HG02610 (cell line): ENCODE results near the gene RSPRY1.

Source experiments
- ATAC-seq: cut with Tn5 transposase; IDR thresholded peaks from one replicate; pipeline ENCODE4 v1.9.1; 2021; ENCODE audit warnings: mild to moderate bottlenecking, moderate library complexity; ENCODE audit not compliant: unreplicated experiment

RSPRY1 gene

DNA sequence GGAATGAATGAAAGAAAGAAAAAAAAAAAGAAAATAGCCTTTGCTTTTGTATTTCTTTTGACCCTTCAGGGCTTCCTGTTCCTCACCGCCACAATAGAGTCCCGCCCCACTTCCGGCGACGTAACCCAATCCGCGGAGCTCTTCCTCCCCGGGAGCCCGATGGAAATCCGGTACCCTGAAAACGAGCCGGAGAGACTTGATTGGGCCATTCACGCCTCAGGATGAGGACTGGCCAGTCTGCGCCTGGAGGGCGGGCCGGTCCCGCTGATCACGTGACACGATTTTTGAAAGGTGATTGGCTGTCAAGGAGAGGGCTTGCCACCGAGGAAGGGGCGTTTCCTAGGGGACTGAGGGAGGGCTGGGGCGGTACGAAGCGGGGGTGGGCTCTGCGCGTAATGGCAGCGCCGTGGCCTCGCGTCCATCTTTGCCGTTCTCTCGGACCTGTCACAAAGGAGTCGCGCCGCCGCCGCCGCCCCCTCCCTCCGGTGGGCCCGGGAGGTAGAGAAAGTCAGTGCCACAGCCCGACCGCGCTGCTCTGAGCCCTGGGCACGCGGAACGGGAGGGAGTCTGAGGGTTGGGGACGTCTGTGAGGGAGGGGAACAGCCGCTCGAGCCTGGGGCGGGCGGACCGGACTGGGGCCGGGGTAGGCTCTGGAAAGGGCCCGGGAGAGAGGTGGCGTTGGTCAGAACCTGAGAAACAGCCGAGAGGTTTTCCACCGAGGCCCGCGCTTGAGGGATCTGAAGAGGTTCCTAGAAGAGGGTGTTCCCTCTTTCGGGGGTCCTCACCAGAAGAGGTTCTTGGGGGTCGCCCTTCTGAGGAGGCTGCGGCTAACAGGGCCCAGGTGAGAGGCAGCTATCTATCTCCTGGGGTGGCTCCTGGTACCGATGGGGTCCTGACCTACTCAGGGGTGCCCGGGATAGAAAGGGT is at the start of gene RSPRY1, which contains the start of gene PSME3IP1:
Gene RSPRY1 (plus strand): TSS at position 385 of the 927 bp plus-strand sequence. CDS start 18,330 bp downstream, outside the sequence.
Gene PSME3IP1 (minus strand): TSS at position 95 of the 927 bp plus-strand sequence. CDS start 12,185 bp downstream, outside the sequence.
- peak; percentile 86 for ATAC-seq

- no peak for ATAC-seq
Observed at GRCh38 chr16:57137043-57137442, 49.1 kb upstream of the RSPRY1 start.

GRCh38 chr16:57137566-57138273 is 48.4 kb upstream of the RSPRY1 start:
- ATAC-seq = no peak

GRCh38 chr16:57138281-57138935 is 47.7 kb upstream of the RSPRY1 start:
- no peak for ATAC-seq

DNA sequence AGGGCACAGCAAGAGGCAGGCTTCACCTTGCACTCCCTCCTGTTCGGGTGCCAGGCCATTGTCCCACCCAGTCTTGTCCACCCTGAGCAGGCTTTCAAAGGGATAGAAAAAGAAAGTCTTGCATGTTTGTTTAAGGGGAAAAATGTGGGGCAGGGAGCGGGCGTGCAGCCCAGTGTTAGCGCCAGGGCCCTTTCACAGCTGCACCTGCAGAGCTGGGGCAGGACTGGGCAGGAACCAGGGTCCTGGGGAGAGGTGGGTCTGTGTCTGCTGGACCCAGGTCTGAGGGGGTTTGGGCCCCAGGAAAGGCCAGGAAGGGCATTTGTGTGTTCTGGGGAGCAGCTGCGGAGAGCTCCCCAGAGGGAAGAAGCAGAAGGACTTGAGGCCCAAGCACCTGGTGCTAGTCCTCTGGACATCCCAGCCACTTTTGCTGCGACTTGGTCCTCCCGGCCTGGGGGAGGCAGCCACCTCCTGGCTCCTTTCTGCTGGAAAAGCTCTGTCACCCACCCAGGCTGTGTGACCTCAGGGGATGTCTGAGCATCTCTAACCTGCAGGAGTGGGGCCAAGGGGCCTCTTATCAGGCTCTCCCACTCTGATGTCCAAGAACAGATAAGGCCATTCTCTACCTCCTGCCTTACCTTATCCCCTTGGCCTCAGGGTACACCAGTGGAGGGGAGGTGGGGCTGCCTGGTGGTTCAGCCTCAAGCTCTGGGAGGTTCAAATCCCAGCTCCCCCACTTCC is 45.0 kb upstream of the RSPRY1 start:
- no peak for ATAC-seq

- no peak for ATAC-seq
Observed at GRCh38 chr16:57141822-57142631, 44.1 kb upstream of the RSPRY1 start.

DNA sequence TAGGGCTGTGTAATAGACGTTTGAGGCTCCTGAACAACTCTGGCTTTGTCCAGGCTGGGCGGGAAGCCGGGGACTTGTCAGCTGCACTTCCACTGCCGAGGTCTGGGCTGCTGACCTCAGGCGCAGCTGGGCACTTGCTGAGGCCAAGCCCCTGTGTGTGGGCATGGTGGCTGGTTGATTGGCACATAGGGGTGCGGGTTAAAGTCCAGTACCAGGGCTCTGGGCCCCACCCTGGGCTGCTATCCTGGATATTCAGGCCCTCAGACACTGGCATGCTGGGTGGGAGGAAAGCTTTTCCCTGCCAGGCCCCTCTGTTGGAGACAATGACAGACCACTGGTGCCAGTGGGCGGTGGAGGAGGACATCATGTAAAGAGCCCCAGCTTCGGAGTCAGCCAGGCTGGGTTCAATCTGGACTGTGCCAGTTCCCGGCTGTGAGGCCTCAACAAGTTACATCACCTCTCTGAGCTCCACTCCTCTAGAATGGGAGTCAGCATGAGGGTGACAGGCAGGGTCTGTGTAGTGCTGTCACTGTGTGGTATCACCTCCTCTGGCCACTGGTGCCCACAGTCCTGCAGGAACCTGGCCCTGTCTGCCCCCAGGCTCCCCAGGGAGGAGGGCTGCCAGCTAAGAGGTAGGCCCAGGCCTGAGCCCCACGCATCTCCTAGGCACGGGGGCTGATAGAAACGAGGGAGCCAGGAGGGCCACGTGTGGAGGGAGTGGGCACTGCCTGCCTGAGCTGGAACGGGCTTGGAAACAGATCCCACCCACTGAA is 42.8 kb upstream of the RSPRY1 start:
- no peak for ATAC-seq

- ATAC-seq = no peak
Observed at GRCh38 chr16:57144027-57144426, 42.1 kb upstream of the RSPRY1 start.

DNA sequence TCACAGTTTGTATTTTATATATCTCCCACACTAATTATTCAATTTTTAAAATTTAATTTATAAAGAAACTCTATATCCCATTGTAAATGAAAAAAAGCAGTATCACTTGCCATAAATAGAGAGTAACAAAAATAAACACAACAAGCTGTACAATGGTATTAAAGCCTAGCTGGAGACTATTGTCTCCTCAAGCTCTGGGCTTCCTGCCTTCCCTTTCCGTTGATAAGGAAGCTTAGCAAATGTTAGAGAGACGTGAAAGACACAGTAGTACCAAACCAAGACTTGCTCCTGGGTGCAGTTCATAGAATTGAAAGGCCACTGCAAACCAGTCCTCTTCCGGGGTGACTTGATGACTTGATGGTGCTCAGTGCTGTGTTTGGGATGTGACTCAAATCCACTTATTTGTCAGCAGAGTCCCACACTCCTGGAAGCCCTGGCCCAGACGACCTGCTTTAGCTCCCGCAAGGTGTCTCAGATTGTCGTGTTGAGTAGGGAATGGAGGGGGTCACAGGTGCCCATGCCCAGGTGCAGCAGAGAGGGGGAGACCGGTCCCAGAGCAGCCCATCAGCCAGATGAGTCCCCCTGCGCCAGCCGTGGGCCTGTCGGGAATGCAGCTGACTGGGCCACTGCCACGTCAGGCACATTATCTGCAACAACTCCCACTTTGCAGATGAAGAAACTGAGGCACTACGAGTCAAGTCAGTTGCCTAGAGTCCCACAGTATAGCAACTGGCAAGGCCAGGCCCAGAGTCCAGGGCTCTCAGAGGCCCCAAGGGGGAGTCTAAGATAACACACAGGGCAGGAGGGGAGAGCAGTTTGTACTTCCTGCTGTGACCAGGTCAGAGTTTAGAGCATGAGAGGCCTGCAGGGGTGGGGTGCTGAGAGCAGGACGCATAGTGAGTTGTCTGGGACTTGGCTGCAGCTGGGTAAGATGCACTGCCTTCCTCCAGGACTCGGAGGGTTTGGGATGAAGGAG is 40.8 kb upstream of the RSPRY1 start:
- ATAC-seq = no peak

GRCh38 chr16:57146040-57146647 is 40.0 kb upstream of the RSPRY1 start:
- no peak for ATAC-seq

GRCh38 chr16:57146735-57147134 is 39.4 kb upstream of the RSPRY1 start:
- no peak for ATAC-seq

DNA sequence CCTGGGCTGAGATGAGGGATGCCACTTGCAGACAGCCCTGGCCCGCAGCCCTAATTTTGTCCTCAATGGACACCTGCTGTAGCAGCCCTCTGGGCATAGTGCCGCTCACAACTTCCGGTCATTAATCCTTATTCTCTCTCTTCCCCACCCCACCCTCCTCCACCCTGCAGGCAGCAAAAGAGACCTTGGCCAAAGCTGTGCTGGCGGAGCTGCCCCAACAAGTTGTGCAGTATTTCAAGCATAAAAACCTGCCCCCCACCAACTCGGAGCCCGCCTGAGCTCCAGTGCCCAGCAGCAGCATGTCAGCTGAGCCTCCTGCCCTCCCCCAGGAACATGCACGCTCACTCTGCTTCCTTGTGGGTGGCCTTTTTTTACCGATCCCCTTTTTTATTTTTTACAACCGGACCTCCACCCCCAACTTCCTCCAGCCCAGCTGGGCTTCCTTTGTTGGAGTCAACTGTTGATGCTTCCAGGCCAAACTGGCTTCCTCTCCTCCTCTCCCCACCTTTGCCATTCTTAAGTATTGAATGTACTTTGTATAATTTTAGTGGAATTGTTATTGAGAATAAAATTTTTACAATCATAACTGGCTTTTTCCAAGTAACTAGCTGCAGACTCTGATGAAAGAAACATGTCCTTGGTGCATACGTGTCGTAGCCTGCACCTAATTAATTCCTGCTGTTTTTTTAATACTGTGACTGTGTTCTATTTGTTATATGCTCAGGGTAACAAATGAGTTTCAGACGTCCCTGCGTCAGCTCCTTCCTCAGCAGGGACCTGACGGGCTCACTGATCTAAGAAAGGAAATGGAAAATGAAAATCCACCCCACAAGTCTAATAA is 38.5 kb upstream of the RSPRY1 start:
- ATAC-seq = no peak

DNA sequence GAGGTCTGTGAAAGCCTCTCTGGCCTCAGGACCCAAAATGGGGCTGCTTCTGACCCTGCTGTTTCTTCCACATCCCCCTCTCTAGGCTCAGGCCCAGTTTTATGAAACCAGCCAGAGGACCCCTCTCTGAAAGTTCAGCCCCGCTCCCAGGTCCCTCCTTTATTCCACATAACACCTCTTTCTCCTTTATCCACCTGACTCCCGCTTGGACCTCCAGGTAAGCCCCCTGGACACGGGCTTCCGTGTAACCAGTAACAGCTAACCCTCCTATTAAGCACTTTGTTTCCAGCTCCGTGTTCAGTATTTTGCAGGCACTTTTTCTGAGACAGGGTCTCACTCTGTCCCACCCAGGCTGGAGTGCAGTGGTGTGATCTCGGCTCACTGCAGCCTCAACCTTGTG is 37.6 kb upstream of the RSPRY1 start:
- no peak for ATAC-seq

DNA sequence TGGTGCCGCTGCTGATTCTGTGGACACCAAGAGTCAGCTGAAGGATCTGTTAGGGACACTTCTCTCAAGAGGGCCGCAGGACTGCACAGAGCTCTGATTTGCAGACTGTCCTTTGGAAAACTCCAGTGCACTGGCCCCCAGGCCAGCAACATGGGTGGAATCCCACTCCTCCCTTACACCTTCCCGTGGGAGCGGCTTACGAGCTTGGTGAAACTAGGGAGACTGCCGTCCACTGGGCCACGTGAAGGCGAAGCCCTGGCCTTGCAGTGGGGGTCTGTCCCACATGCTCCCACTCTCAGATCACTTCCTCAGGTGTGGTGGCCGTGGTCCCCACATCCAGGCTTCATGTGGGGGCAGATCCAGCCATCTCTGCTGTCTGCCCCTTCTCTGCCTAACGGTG is 36.7 kb upstream of the RSPRY1 start:
- no peak for ATAC-seq

DNA sequence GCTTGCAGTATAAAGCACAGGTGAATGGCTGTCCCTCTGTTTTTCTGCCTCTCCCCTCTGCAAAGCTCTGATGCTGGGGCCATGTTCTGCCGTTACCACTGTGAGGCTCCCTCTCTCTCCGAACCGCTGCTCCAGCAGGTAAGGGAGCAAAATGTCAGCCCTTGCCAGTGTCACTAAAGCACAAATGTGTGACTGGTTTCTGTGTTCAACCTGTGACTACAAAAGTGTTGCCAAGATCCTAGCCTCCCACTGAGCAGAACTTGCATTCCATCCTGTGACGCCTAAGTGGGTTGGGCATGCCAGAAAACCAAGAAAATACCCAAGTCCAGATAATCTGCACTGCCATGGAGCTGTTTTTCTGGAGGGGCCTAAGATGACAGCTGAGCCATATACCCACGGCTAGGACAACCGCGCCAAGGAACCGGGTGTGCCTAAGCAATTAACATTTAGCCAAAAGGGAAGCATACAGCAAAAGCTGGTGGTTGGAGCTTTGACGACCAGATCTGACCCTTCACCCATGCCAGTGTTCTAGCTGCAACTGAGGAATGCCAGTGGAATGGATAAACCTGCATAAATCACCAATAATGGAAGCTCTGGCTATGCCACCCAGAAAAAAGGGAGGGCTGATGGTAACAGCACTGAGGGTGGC is 35.3 kb upstream of the RSPRY1 start:
- no peak for ATAC-seq

GRCh38 chr16:57151369-57151768 is 34.8 kb upstream of the RSPRY1 start:
- ATAC-seq = no peak
